Trophoblast cell (in vitro differentiated cells and primary cell): ENCODE results near the gene TBC1D5.

Experiments used
- DNase-seq, 2 donors: peaks; one replicate each; pipeline ENCODE4 v3.0.0-alpha.2; 2016
- H2AFZ ChIP-seq: 2 replicates; pipeline ENCODE4 v1.6.1; 2013; ENCODE audit warnings: low read length, moderate library complexity, mild to moderate bottlenecking; ENCODE audit not compliant: insufficient read depth, poor library complexity
- H2AK5ac ChIP-seq: 2 replicates; pipeline ENCODE4 v1.6.1; 2013; ENCODE audit warnings: mild to moderate bottlenecking, low read length
- H2BK120ac ChIP-seq: 2 replicates; pipeline ENCODE4 v1.6.1; 2013; ENCODE audit warnings: low read length, mild to moderate bottlenecking, moderate library complexity; ENCODE audit not compliant: insufficient read depth, poor library complexity
- H2BK12ac ChIP-seq: 2 replicates; pipeline ENCODE4 v1.6.1; 2013; ENCODE audit warnings: mild to moderate bottlenecking, low read length, moderate library complexity
- H2BK5ac ChIP-seq: 2 replicates; pipeline ENCODE4 v1.6.1; 2013; ENCODE audit warnings: low read length, low read depth, moderate library complexity, mild to moderate bottlenecking; ENCODE audit not compliant: poor library complexity
- H3K14ac ChIP-seq: 2 replicates; pipeline ENCODE4 v1.6.1; 2013; ENCODE audit warnings: mild to moderate bottlenecking, low read length
- H3K18ac ChIP-seq: 2 replicates; pipeline ENCODE4 v1.6.1; 2013; ENCODE audit warnings: mild to moderate bottlenecking, low read length
- H3K23ac ChIP-seq: 2 replicates; pipeline ENCODE4 v1.6.1; 2013; ENCODE audit warnings: low read length
- H3K27ac ChIP-seq: 2 replicates; pipeline ENCODE4 v1.5.1; 2013; ENCODE audit warnings: low read depth, mild to moderate bottlenecking, inconsistent platforms, low read length, moderate library complexity
- H3K27me3 ChIP-seq: 2 replicates; pipeline ENCODE4 v1.6.1; 2013; ENCODE audit warnings: inconsistent platforms, mild to moderate bottlenecking, low read length, moderate library complexity; ENCODE audit not compliant: insufficient read depth
- H3K36me3 ChIP-seq, 2 experiments: 1 replicate in 1 of 2; 2 replicates in 1 of 2; pipeline ENCODE4 v1.6.1; 2013; ENCODE audit warnings: low read length in 2 of 2, mild to moderate bottlenecking in 2 of 2, moderate library complexity in 1 of 2; ENCODE audit not compliant: insufficient read depth in 2 of 2, control insufficient read depth in 1 of 2
- H3K4ac ChIP-seq: 2 replicates; pipeline ENCODE4 v1.6.1; 2013; ENCODE audit warnings: low read depth, mild to moderate bottlenecking, low read length, moderate library complexity
- H3K4me1 ChIP-seq, 2 experiments: 1 replicate in 1 of 2; 2 replicates in 1 of 2; pipeline ENCODE4 v1.6.1; 2013; ENCODE audit warnings: low read length in 2 of 2, mild to moderate bottlenecking in 2 of 2, moderate library complexity in 1 of 2; ENCODE audit not compliant: insufficient read depth in 2 of 2, control insufficient read depth in 1 of 2
- H3K4me2 ChIP-seq: 2 replicates; pipeline ENCODE4 v1.6.1; 2013; ENCODE audit warnings: inconsistent platforms, mild to moderate bottlenecking, low read length, moderate library complexity
- H3K4me3 ChIP-seq: 2 replicates; pipeline ENCODE4 v1.5.1; 2013; ENCODE audit warnings: mild to moderate bottlenecking, low read depth, low read length, inconsistent platforms
- H3K79me1 ChIP-seq: one replicate; pipeline ENCODE4 v1.6.1; 2013; ENCODE audit warnings: low read length
- H3K79me2 ChIP-seq: 2 replicates; pipeline ENCODE4 v1.6.1; 2013; ENCODE audit warnings: low read length, mild to moderate bottlenecking; ENCODE audit not compliant: control insufficient read depth, insufficient read depth, poor library complexity
- H3K9ac ChIP-seq: 2 replicates; pipeline ENCODE4 v1.6.1; 2013; ENCODE audit warnings: mild to moderate bottlenecking, low read length
- H3K9me3 ChIP-seq: 2 replicates; pipeline ENCODE4 v1.6.1; 2013; ENCODE audit warnings: low read depth, mild to moderate bottlenecking, control low read depth, inconsistent platforms, low read length; ENCODE audit not compliant: insufficient read depth
- H4K12ac ChIP-seq: 2 replicates; pipeline ENCODE4 v1.6.1; 2013; ENCODE audit warnings: low read depth, mild to moderate bottlenecking, low read length, moderate library complexity
- H4K8ac ChIP-seq: 2 replicates; pipeline ENCODE4 v1.6.1; 2013; ENCODE audit warnings: low read depth, mild to moderate bottlenecking, low read length, moderate library complexity
- H4K91ac ChIP-seq: one replicate; pipeline ENCODE4 v1.6.1; 2013; ENCODE audit warnings: low read depth, mild to moderate bottlenecking, low read length, moderate library complexity
- WGBS: extraction: QIAGEN DNeasy Blood & Tissue Kit; methylation state at CpG from one replicate; pipeline ENCODE4 v1.1.7; 2013; ENCODE audit warnings: missing lambda C conversion rate; ENCODE audit not compliant: insufficient read length, insufficient coverage; ENCODE audit errors: extremely low coverage; 5-methylcytosine and 5-hydroxymethylcytosine counted together

TBC1D5 gene

GRCh38 chr3:17555525-17555924 is 186.9 kb downstream of the TBC1D5 start:
- Histone ChIP-seq H3K14ac (no peak overlapping the region), H2BK5ac (no peak overlapping the region), H3K4me3 (no peak overlapping the region), H3K18ac (no peak overlapping the region), H3K4me1 (peaks cover 0 to 2% of the 10 kb centered on the region in 2 experiments), H2BK12ac (no peak overlapping the region), H3K23ac (no peak overlapping the region), H3K27ac (peak overlapping the region; percentile 41), H3K9me3 (no peaks in the 10 kb centered on the region), H4K8ac (no peak overlapping the region), H2AFZ (no peak overlapping the region), H4K12ac (no peak overlapping the region), H4K91ac (no peak overlapping the region), H3K36me3 (no peaks in the 10 kb centered on the region), H2AK5ac (no peak overlapping the region), H3K4me2 (no peak overlapping the region), H3K4ac (no peak overlapping the region), H3K79me1 (no peaks in the 10 kb centered on the region), H2BK120ac (no peak overlapping the region), H3K9ac (no peak overlapping the region), H3K79me2 (no peaks in the 10 kb centered on the region), H3K27me3 (no peaks in the 10 kb centered on the region)
- peak in 1 of 2 donors; percentile 76 for DNase-seq
- no CpG with 5 or more reads among the region's 2 CpGs for WGBS

DNA sequence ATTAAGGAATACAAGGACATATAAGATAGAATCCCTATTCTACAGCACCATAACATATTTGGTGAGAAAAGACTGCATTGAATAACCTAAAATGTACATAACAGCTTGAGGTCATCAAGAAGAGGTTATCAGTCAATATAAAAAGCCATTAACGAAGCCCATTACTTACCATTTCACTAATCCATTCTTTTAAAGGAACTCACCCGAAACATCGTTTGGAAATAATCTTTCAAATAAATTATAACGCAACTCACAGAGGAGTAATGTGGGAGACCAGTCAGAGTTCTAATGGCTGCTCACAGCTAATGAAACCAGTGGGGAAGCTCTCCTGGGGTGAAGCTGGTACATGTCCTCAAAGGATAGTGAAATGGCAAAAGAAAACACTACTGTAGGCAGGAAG is 188.4 kb downstream of the TBC1D5 start:
- Histone ChIP-seq H2BK120ac (no peak overlapping the region), H2AK5ac (no peak overlapping the region), H2BK5ac (no peak overlapping the region), H3K9ac (no peak overlapping the region), H3K23ac (no peak overlapping the region), H3K18ac (no peak overlapping the region), H3K4me1 (peaks cover 0 to 2% of the 10 kb centered on the region in 2 experiments), H3K4me2 (no peak overlapping the region), H3K14ac (no peak overlapping the region), H4K12ac (no peak overlapping the region), H3K27ac (no peak overlapping the region), H3K79me2 (no peaks in the 10 kb centered on the region), H3K9me3 (no peaks in the 10 kb centered on the region), H2AFZ (no peak overlapping the region), H2BK12ac (no peak overlapping the region), H3K4me3 (no peak overlapping the region), H3K27me3 (no peaks in the 10 kb centered on the region), H3K36me3 (no peaks in the 10 kb centered on the region), H4K8ac (no peak overlapping the region), H4K91ac (no peak overlapping the region), H3K4ac (no peak overlapping the region), H3K79me1 (no peaks in the 10 kb centered on the region)
- WGBS, result 100% methylated on average over 2 of the region's 4 CpGs
- no peak for DNase-seq

DNA sequence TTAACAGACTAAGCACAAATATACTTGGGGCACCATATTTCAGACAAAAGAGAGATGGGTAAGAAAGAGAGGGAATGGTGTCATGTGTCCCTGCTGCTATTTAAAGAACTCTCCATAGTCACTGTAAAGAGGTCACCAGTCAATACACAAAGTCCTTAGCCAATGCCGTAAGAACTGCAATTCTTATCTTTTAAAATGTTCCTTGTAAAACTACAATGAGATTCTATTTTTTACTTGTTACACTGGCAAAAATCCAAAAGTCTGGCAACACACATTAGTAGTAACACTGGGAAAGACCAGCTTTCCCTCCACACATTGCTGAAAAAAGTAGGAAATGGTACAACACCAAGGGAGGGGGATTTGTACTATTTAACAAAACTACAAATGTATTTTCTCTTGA is 189.4 kb downstream of the TBC1D5 start:
- no CpG with 5 or more reads among the region's 1 CpG for WGBS
- DNase-seq, result no peak
- Histone ChIP-seq H3K4me3 (no peak overlapping the region), H3K23ac (no peak overlapping the region), H2AFZ (no peak overlapping the region), H3K14ac (no peak overlapping the region), H3K18ac (no peak overlapping the region), H3K9me3 (no peaks in the 10 kb centered on the region), H3K79me2 (no peaks in the 10 kb centered on the region), H3K4me1 (peaks cover 0 to 2% of the 10 kb centered on the region in 2 experiments), H4K12ac (no peak overlapping the region), H2BK5ac (no peak overlapping the region), H4K91ac (no peak overlapping the region), H3K27me3 (no peaks in the 10 kb centered on the region), H2BK12ac (no peak overlapping the region), H3K4ac (no peak overlapping the region), H3K36me3 (no peaks in the 10 kb centered on the region), H3K4me2 (no peak overlapping the region), H2BK120ac (no peak overlapping the region), H2AK5ac (no peak overlapping the region), H3K27ac (no peak overlapping the region), H3K9ac (no peak overlapping the region), H3K79me1 (no peaks in the 10 kb centered on the region), H4K8ac (no peak overlapping the region)

DNA sequence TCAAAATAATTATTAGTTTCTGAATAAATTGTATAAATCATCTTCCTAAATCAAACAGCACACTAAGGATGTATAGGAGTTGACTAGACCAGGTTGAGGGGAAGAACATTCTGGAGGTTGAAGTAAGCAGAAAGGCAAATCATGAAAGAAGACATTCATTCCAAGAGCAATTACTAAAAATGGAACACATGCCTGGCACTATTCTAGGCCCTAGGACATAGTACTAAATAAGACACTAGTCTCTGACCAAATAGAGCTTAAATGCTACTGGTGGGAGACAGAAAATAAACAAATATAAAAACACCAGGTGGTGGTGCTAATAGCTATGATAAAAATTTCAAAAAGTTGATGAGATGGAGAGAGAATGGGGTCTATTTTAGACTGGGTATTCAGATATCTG is 190.1 kb downstream of the TBC1D5 start:
- H3K14ac ChIP-seq, result no peak overlapping the region
- H3K4me2 ChIP-seq, result no peak overlapping the region
- no peak overlapping the region for H2AK5ac ChIP-seq
- no peak for DNase-seq
- H3K79me2 ChIP-seq, result no peaks in the 10 kb centered on the region
- H3K23ac ChIP-seq, result no peak overlapping the region
- no peaks in the 10 kb centered on the region for H3K27me3 ChIP-seq
- H3K4ac ChIP-seq, result no peak overlapping the region
- no peak overlapping the region for H2BK120ac ChIP-seq
- H3K9ac ChIP-seq, result no peak overlapping the region
- no peak overlapping the region for H4K91ac ChIP-seq
- no peaks in the 10 kb centered on the region for H3K36me3 ChIP-seq
- no peak overlapping the region for H2AFZ ChIP-seq
- H3K4me3 ChIP-seq, result no peak overlapping the region
- no peaks in the 10 kb centered on the region for H3K9me3 ChIP-seq
- H3K4me1 ChIP-seq, result peaks cover 0 to 2% of the 10 kb centered on the region in 2 experiments
- H3K79me1 ChIP-seq, result no peaks in the 10 kb centered on the region
- no peak overlapping the region for H2BK5ac ChIP-seq
- H4K8ac ChIP-seq, result no peak overlapping the region
- no peak overlapping the region for H3K27ac ChIP-seq
- no peak overlapping the region for H4K12ac ChIP-seq
- H2BK12ac ChIP-seq, result no peak overlapping the region
- H3K18ac ChIP-seq, result no peak overlapping the region
